Mesenchymal stem cell (in vitro differentiated cells and primary cell): ENCODE results near the gene GALNT18.

Experiments used
- DNase-seq: peaks from one replicate; pipeline ENCODE4 v3.0.0-alpha.2; 2013
- H2AFZ ChIP-seq: one replicate; pipeline ENCODE4 v1.6.1; 2013; ENCODE audit warnings: low read depth, mild to moderate bottlenecking, control low read depth, inconsistent platforms, low read length, moderate library complexity
- H2AK5ac ChIP-seq: 2 replicates; pipeline ENCODE4 v1.6.1; 2013; ENCODE audit warnings: low read length, moderate library complexity, mild to moderate bottlenecking, inconsistent platforms; ENCODE audit not compliant: severe bottlenecking
- H2BK120ac ChIP-seq: one replicate; pipeline ENCODE4 v1.6.1; 2013; ENCODE audit warnings: low read depth, mild to moderate bottlenecking, inconsistent platforms, low read length, moderate library complexity
- H2BK12ac ChIP-seq, 2 experiments: one replicate each; pipeline ENCODE4 v1.6.1; 2013; ENCODE audit warnings: inconsistent platforms in 2 of 2, low read length in 2 of 2, mild to moderate bottlenecking in 2 of 2, moderate library complexity in 2 of 2, control low read depth in 1 of 2
- H2BK15ac ChIP-seq: one replicate; pipeline ENCODE4 v1.6.1; 2013; ENCODE audit warnings: mild to moderate bottlenecking, low read depth, inconsistent platforms; ENCODE audit not compliant: poor library complexity, severe bottlenecking
- H2BK5ac ChIP-seq: 2 replicates; pipeline ENCODE4 v1.6.1; 2013; ENCODE audit warnings: low read depth, mild to moderate bottlenecking, low read length, control low read depth, inconsistent platforms; ENCODE audit not compliant: poor library complexity, severe bottlenecking
- H3K14ac ChIP-seq, 2 experiments: one replicate each; pipeline ENCODE4 v1.6.1; 2013; ENCODE audit warnings: inconsistent platforms in 2 of 2, low read length in 2 of 2, control low read depth in 1 of 2, mild to moderate bottlenecking in 1 of 2, moderate library complexity in 1 of 2
- H3K18ac ChIP-seq, 2 experiments: one replicate each; pipeline ENCODE4 v1.6.1; 2013; ENCODE audit warnings: inconsistent platforms in 2 of 2, low read length in 2 of 2, control low read depth in 1 of 2, low read depth in 1 of 2, mild to moderate bottlenecking in 1 of 2
- H3K23ac ChIP-seq, 2 experiments: one replicate each; pipeline ENCODE4 v1.6.1; 2013; ENCODE audit warnings: inconsistent platforms in 2 of 2, low read length in 2 of 2, mild to moderate bottlenecking in 2 of 2, moderate library complexity in 2 of 2, control low read depth in 1 of 2
- H3K27ac ChIP-seq: 2 replicates; pipeline ENCODE4 v1.5.1; 2013; ENCODE audit warnings: mild to moderate bottlenecking, moderate library complexity, low read length, control low read depth, inconsistent platforms; ENCODE audit not compliant: poor library complexity, severe bottlenecking
- H3K27me3 ChIP-seq, 2 experiments: 2 replicates each; pipeline versions ENCODE4 v1.6.1 to v1.7.0; 2013; ENCODE audit warnings: low read length in 2 of 2, mild to moderate bottlenecking in 2 of 2, moderate library complexity in 2 of 2, control low read depth in 1 of 2, inconsistent platforms in 1 of 2; ENCODE audit not compliant: control insufficient read depth in 1 of 2, insufficient read depth in 1 of 2
- H3K36me3 ChIP-seq, 2 experiments: 2 replicates each; pipeline versions ENCODE4 v1.6.1 to v1.7.0; 2013; ENCODE audit warnings: low read length in 2 of 2, control low read depth in 1 of 2, inconsistent platforms in 1 of 2, low read depth in 1 of 2, mild to moderate bottlenecking in 1 of 2; ENCODE audit not compliant: insufficient read depth in 2 of 2, control insufficient read depth in 1 of 2
- H3K4ac ChIP-seq, 2 experiments: one replicate each; pipeline ENCODE4 v1.6.1; 2013; ENCODE audit warnings: inconsistent platforms in 2 of 2, low read length in 2 of 2, mild to moderate bottlenecking in 2 of 2, moderate library complexity in 2 of 2, control low read depth in 1 of 2, low read depth in 1 of 2
- H3K4me1 ChIP-seq: 2 replicates; pipeline ENCODE4 v1.6.1; 2013; ENCODE audit warnings: low read depth, low read length, control low read depth; ENCODE audit not compliant: control insufficient read depth, insufficient read depth
- H3K4me2 ChIP-seq: 2 replicates; pipeline ENCODE4 v1.6.1; 2013; ENCODE audit warnings: low read length, mild to moderate bottlenecking, inconsistent platforms; ENCODE audit not compliant: poor library complexity, severe bottlenecking
- H3K4me3 ChIP-seq, 2 experiments: 2 replicates each; pipeline versions ENCODE4 v1.5.1 to v1.7.0; 2013; ENCODE audit warnings: low read length in 2 of 2, mild to moderate bottlenecking in 2 of 2, control low read depth in 1 of 2, low read depth in 1 of 2; ENCODE audit not compliant: insufficient read depth in 1 of 2
- H3K79me1 ChIP-seq: replicated peaks from 2 replicates; pipeline ENCODE4 v1.6.1; 2013; ENCODE audit warnings: mild to moderate bottlenecking, control low read depth, low read length, inconsistent platforms; ENCODE audit not compliant: poor library complexity, severe bottlenecking
- H3K9ac ChIP-seq: 2 replicates; pipeline ENCODE4 v1.7.0; 2013; ENCODE audit warnings: mild to moderate bottlenecking, low read length, moderate library complexity
- H3K9me3 ChIP-seq: 2 replicates; pipeline ENCODE4 v1.7.0; 2013; ENCODE audit warnings: mild to moderate bottlenecking, low read length; ENCODE audit not compliant: control insufficient read depth
- H4K8ac ChIP-seq: one replicate; pipeline ENCODE4 v1.6.1; 2013; ENCODE audit warnings: inconsistent platforms, mild to moderate bottlenecking, low read length, moderate library complexity
- H4K91ac ChIP-seq: one replicate; pipeline ENCODE4 v1.6.1; 2013; ENCODE audit warnings: mild to moderate bottlenecking, low read length, inconsistent platforms
- WGBS: methylation state at CpG from one replicate; pipeline ENCODE4 v1.1.7; 2013; ENCODE audit warnings: mixed read lengths; 5-methylcytosine and 5-hydroxymethylcytosine counted together

The GALNT18 gene

DNA sequence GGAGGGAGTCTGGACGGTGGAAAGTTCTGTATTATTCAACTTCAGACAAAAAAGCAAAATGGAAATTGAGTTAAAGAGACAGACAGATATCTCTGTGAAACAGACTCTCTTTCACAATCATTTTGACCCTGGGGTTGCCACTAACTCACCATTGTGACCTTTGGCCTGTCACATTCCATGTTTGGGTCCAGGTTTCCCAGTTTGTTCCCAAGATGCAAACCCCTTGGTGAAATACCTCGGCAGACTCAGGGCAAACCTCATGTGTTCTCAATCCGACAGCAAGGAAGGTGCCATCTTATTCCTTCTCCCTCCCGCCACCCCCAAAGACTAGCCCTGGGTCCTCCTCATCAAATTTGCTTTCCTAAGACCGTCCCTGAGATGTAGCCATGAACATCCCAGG is 41.8 kb downstream of the GALNT18 start:
- Histone ChIP-seq H3K4me3 (no peak overlapping the region), H2BK12ac (no peak overlapping the region), H3K9me3 (no peaks in the 10 kb centered on the region), H3K79me1 (no peaks in the 10 kb centered on the region), H3K9ac (no peak overlapping the region), H3K4me1 (no peaks in the 10 kb centered on the region), H3K27ac (no peak overlapping the region), H3K23ac (no peak overlapping the region), H2BK15ac (no peak overlapping the region), H2AFZ (no peak overlapping the region), H2BK120ac (no peak overlapping the region), H3K27me3 (peaks cover 19 to 52% of the 10 kb centered on the region in 2 experiments), H4K91ac (no peak overlapping the region), H2AK5ac (no peak overlapping the region), H3K4me2 (no peak overlapping the region), H3K18ac (no peak overlapping the region), H3K14ac (no peak overlapping the region), H4K8ac (no peak overlapping the region), H3K4ac (no peak overlapping the region), H3K36me3 (no peaks in the 10 kb centered on the region), H2BK5ac (no peak overlapping the region)
- no peak for DNase-seq
- 94% methylated on average over 4 of the region's 5 CpGs for whole genome bisulfite sequencing

DNA sequence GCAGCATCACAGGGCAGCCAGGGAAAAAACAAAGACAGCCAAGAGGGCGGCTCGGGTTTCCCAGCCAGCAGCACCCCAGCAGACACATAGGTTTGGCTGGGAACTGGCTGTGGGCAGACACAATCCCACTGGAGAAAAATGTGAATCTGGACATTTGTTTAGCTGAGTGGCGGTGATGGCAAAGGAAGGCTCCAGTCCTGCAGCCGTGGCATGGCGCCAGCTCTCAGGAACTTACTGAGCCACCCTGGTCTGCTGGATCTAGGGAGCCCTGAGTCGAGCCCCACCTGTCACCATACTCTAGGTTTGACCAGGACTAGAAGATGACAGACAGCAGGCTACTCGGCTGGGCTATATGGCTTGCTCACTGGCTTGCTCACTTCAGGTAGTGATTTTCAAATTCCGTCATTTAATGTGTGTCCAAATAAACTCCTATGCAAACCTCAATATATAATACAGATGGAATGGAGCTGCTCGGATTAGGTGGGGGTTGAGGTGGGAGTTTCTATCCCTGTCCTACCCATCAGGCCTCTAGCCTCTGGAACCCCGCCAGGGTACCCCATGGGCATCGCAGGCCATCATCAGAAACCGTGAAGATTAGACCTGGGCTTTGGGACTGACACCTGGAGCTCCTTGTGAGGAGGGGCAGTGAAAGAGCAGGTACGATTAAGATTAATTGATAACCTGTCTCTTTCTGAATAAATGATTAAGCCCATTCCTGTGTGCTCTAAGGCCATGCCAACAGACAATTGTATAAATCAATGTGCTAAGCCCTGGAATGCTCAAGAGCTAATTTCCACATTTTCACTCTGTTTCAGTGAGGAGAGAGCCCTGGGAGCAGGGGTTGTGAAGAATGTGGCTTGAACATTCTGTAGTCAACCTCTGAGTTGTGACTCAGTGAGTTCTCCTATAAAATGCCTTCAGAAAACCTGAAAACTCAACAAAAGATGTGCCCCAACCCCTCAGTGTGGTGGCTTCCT is 42.5 kb downstream of the GALNT18 start:
- H3K9me3 ChIP-seq = no peaks in the 10 kb centered on the region
- no peaks in the 10 kb centered on the region for H3K36me3 ChIP-seq
- WGBS = 96% methylated on average over 9 of the region's 13 CpGs

DNA sequence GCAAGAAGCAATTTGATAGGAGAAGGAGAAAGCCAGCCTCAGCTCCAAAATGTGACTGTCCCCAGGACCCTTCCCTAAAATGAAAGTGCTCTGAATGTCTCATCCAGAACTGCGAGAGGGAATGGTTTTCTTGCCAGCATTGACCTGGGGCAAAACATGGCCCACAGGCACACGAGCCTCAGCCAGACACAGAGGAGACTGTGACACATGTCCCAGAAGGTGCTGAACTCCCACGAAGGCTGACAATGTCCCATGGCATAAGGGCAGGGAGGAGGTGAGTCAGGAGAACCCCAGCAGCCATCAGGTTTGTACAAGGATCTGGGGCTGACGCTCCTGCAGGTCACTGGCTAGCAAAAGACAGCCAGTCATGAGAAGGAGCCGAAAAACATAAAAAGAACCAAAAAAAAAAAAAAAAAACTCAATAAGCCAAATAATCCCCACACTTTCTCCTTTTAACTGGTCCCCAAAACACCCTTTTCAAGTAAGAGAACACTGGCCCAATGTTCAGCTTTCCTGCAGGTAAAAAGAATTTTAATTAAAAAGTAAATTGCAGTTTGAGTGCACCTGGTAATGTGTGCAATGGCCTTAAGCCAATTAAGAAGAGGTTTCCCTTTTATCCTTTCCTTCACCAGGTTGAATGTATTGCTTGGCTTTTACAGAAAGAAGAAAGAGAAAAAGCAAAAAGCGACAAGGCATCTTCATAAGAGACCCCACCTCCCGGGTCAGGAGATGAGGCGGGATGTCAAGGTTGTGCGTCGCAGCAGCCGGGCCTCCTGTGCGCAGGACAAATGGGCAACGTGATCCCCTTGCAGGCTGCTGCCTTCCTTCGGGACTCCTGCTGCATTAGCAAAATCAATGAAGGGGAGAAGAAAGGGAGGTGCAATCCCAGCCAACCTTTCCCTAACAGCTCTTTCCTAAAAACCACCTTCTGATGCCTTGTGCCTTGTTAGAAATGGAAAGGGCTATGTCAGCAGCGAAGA is 43.6 kb downstream of the GALNT18 start:
- H3K4me2 ChIP-seq = no peak overlapping the region
- no peak overlapping the region for H3K23ac ChIP-seq
- H3K27ac ChIP-seq = no peak overlapping the region
- no peak overlapping the region for H2AK5ac ChIP-seq
- H2AFZ ChIP-seq = no peak overlapping the region
- H3K4me1 ChIP-seq = no peaks in the 10 kb centered on the region
- H3K27me3 ChIP-seq = peaks cover 19 to 63% of the 10 kb centered on the region in 2 experiments
- no peak overlapping the region for H2BK15ac ChIP-seq
- no peak overlapping the region for H2BK12ac ChIP-seq
- no peak overlapping the region for H4K91ac ChIP-seq
- no peaks in the 10 kb centered on the region for H3K9me3 ChIP-seq
- H3K4ac ChIP-seq = no peak overlapping the region
- 86% methylated on average over 13 of the region's 15 CpGs for whole genome bisulfite sequencing
- DNase-seq = no peak
- no peak overlapping the region for H3K9ac ChIP-seq
- H3K36me3 ChIP-seq = no peaks in the 10 kb centered on the region
- H3K79me1 ChIP-seq = no peaks in the 10 kb centered on the region
- H2BK120ac ChIP-seq = no peak overlapping the region
- no peak overlapping the region for H3K18ac ChIP-seq
- no peak overlapping the region for H2BK5ac ChIP-seq
- no peak overlapping the region for H4K8ac ChIP-seq
- H3K14ac ChIP-seq = no peak overlapping the region
- no peak overlapping the region for H3K4me3 ChIP-seq

More for the DNA sequence above, 42.5 kb downstream of the GALNT18 start:
- Histone ChIP-seq H3K4ac (no peak overlapping the region), H2AK5ac (no peak overlapping the region), H3K4me2 (no peak overlapping the region), H3K4me1 (no peaks in the 10 kb centered on the region), H2BK12ac (no peak overlapping the region), H2BK5ac (no peak overlapping the region), H3K18ac (no peak overlapping the region), H3K4me3 (no peak overlapping the region), H2AFZ (no peak overlapping the region), H4K91ac (no peak overlapping the region), H3K79me1 (no peaks in the 10 kb centered on the region), H2BK15ac (no peak overlapping the region), H3K27me3 (peaks cover 19 to 54% of the 10 kb centered on the region in 2 experiments), H3K27ac (no peak overlapping the region), H4K8ac (no peak overlapping the region), H3K9ac (no peak overlapping the region), H3K23ac (no peak overlapping the region), H2BK120ac (no peak overlapping the region), H3K14ac (no peak overlapping the region)
- DNase-seq = no peak
